Activated T-cell treated with anti-CD3 and anti-CD28 coated beads for 24 hours (primary cell): ENCODE measurements around the gene SATB2.

Experiments
- DNase-seq: peaks from one replicate; pipeline ENCODE4 v3.0.0-alpha.2; 2020; ENCODE audit warnings: low read depth

SATB2 gene

DNA sequence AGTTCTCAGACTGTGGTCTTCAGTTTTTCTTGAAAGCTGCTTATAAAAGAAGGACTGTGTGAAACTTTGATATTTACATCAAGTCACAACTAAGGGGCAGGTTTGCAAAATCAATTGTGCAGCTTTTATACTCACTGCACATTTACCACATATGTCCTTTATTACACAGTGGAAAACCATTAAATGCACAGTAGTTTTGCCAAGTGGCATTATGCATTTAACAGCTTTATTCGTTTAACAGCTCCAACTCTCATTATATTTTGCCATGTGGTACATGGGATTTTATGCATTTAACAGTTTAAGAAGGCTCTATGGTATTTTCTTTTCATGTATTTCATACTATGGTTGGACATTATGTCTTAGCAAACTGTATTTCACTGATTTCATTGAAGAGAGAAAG, 135.6 kb downstream of the SATB2 start:
- no peak for DNase-seq

DNA sequence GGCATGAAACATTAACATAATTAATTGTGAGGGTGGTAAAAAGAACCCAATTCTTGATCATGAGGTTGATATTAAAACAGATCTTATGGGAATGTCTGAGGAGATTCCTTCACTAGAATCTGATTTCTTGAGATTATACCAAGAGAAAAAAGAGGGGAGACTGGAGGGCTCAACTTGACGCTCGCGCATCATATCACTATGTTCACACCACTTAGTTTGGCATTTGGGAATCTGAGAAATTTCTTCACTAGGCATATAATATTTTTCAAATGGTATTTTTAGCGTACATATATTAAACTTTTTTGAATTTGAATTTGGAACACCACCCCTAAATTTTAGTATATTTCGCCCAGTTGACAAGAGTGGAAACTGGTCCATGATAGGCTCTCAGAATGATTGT, 140.1 kb downstream of the SATB2 start:
- DNase-seq, result no peak

DNA sequence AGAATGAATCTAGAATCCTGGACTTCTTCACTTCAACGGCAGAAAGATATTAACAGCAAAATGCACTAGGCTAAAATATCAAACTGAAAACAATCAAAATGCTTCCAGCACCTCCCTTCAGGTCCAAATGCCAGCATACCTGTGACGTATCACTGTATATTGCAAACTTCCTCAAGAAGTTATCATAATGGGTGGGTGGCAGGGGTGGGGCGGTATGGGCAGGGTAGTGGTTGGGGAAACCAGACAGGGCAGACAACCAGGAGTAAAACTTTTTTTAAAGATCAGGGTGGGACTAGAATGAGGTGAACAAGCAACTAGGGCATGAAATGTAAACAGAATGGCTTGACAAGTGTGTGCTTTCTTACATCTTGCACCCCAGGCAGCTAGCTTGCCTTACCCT, 140.9 kb downstream of the SATB2 start:
- no peak for DNase-seq

DNA sequence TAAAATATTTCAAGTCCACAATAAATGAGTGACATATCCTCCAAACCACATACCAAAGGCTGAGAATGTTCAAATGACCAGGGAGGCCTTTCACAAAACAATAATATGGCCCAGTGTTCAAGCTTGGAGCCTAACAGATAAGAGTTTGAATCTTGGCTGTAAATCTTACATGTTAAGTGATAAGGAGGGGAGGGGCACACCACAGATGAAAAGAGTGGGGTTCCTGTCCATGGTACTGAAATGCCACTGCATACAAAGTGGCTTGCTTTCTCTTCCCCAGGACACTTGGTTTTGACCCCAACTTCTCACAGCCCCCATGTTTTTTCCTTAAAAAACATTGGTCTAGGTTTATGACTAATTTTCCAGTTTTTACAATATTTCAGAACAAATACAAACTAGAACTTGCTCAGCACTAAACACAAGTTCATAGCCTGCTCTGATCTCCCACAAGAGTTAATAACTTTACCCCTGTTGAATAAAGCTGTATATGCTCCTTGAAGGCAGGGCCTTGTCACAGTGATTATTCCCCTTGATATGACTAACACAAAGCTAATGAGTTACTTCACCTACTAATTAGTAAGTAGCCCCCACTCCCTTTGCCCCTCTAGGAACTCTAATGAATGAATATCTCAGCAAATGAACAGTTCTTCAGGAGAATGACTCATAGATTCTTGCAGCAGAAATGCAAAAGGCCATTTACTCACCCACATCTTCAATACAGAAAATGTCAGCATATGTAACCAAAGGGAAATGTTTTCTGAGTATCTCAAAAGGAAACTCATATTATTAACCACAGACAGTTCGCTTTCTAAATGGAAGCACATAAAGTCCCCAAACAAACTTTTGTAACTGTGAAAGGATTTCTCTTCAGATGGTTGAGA, 142.2 kb downstream of the SATB2 start:
- DNase-seq, result no peak

DNA sequence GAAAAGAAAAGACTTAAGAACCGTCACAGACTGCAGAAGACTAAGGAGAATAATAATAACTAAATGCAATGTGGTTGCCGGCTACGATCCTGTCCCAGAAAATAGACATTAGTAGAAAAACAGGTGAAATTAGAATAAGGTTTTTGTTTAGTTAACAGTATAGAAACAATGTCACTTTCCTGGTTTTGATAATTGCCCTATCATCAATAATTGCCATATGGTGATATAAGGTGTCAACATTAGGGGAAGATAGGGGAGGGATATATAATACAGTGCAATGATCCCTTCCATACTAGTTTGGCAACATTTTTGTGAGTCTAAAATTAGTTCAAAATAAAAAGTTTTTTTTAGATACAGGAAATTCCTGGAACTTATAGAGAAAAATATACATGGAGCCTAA, 144.8 kb downstream of the SATB2 start:
- DNase-seq, result no peak

DNA sequence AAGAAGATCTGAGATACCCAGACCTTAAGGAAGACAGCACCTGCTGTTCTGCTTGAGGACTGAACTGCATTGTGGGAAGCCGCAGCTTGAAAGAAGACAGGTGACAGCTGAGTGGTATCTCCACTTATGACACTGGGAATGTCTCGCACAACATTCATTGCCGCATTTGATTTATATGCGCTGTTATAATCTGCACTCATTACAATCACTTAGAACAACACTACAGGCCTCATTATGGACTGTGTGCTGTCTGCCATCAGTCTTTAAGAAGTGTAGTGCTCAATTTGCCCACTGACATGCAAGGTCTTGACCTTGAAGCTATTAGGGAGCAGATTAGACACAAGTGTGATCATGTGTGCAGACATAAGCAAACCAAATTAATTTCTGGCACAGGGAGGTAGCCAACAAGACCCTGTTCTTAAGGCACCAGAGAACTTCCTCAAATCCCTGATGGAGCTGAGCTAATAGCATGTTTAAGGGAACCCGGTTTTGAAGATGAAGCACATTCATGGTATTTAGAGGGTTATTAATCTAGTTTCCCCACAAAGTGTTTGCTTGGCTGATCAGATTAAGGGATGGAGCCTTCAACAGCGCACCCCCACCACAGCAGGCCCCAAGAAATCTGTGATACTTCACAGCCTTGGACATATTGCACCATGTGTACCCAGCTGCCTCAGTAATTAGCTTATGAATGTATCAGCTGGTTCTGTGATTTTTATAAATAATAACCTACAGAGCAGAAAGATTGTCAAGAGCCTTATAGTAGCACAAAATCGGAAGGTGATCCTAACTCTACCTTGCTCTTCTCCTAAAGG, 146.8 kb downstream of the SATB2 start:
- DNase-seq, result no peak

DNA sequence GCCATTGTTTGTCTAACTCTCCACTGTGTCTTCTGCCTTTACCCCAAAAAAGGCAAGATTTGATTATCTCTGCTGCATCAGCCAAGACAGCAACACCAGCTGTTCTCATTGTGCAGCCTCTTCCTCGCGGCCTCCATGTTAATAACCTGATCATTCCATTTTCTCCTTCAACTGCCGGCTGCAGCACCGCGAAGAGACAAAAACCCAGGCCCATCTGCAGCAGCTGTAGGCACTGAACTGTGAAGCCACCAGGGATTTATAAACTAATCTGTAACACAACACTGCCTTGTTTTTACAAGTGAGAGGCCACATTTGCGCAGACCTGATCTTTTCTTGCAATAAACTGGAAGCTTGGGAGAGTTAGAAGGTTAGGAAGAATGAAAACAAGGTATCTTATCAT, 147.8 kb downstream of the SATB2 start:
- no peak for DNase-seq

DNA sequence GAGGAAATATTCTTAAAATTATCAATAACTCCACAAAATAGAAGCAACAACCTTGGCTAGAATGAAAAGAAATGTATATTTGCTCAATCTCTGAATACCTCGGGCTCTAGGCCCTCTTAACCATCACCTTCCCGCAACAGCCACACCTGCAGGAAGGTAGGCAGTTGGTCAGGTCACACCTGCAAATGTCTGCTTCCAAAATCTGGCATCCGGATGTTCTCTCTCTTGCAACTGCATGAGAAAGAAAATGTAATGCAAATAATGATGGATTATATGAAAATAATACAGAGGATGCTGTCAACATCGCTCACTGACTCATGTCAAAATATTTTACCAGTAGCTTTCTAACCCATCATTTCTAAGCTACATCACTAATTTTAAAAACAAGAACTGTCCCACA, 148.3 kb downstream of the SATB2 start:
- DNase-seq, result no peak

DNA sequence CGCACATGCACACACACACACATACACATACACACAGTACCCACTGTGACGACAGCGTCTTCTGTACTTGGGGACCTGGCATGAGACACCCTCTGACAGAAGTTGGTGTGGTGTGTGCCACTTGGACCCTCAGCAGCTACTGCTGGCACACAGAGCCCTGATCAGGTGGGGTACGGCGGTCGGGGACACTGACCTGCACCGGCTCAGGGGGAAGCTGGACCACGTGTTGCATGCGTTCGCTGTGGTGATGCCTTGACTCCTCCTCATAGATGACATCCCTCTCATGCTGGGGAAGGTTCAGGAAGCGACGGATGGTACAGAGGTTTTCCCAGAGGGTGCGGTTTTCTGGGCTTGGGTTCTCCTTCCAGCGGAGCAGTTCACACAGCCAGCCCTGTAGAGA, 149.2 kb downstream of the SATB2 start:
- no peak for DNase-seq

DNA sequence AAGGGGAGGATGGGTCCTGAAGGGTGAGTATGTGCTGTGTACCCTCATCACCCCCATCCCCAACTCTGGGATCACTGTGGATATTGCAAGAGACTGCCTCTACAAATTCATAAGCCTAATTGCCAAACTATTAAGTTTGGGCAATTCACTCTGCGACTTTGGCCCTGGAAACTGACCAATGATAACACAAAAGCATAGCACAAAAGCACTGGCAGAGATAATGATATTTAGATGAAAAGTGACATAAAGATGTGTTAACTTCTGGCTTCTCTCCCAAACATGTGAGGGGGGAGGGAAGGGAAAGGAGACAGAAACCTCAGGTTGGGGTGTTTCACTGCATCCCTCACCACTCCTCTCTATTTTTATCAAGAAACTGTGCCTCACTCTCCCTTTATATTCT, 150.3 kb downstream of the SATB2 start:
- no peak for DNase-seq

DNA sequence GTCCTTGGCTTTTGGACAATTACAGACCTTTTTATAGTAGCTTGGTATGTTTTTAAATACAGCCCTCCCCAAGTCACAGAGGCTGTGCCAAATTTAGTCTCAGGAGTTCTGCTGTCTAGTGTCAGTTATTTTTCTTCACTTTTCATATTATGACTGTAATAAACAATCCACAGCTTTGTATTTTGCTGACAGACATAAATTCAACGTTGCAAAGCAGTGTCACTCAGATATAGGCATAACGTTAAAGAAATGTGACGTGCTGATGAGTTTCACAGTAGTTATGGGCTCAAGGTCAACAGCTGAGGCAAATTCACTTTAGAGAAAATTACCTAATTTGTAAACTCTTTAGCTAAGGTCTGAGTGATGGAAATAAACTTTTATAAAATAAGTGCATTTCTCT, 151.6 kb downstream of the SATB2 start:
- DNase-seq, result no peak

DNA sequence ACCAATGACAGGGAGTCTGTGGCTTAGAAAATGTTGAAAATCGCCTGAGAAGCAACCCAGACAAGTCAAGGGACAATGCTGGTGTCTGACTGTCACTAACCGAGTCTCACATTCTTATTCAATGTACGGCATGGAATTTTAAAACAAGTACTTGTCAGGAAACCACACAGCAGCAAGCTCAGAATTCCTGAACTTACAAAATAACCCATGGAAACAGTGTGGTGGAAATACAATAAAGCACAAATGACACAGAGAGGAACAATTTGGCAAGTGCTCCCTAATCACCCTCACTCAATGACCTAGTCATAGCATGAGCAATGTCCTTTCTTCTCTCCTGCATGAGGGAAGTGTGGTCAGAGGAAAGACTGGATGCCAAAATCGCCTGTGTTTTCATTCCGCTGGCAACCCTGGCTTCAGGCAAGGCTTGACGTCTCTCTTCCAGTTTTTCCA, 154.0 kb downstream of the SATB2 start:
- no peak for DNase-seq

DNA sequence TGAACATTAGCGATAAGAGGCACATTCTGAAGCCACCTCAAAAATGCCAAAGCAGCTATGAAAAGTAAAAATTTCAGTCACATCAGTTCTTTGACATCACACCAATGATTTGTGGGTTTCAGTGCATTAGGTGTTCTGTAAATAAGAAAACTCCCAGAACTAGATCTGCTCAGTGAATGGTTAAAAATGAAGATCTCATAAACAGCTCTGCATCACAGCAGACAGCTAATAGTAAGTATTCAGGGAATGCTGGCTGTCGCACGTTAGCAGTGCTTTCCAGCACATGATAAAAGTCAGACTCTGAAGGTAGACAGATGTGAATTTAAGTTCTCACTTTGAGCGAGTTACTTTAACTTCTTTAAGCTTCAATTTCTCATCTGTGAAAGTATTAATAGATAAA, 154.9 kb downstream of the SATB2 start:
- DNase-seq, result no peak

DNA sequence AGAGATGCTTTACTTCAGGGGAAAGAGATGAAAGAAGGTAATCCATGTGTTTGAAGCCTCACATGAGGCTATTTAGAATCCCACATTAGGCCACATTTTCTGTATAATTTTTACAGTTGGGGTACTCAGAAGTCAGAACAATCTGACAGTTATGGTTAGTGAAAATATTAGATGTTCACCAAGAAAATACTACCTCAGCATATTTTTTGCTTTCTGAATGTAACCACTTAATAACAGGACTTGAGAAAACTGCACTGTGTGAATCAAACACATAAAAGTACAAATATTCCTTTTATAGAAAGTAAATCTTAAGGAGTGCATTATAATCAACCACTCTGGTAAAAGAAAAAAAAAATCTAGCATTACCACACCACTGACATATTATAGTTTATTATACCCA, 169.3 kb downstream of the SATB2 start:
- no peak for DNase-seq

DNA sequence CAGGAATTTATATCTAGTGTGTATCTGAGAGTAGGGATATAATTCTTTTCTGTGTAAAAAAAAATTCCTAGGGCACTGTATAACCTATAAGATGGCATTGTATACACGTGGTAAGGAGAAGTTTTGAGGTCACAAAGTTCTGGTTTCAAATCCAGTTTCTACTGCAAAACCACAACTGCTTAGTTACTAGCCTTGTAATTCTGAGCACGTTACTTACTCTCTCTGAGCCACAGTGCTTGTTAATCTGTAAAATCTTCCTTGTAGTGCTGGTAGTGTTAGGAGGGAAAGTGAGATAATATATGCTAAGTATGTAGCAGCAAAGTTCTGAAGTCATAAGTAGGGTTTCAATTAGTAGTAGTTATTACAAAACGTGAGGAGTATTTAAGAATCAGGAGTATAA, 175.4 kb downstream of the SATB2 start:
- DNase-seq, result no peak

DNA sequence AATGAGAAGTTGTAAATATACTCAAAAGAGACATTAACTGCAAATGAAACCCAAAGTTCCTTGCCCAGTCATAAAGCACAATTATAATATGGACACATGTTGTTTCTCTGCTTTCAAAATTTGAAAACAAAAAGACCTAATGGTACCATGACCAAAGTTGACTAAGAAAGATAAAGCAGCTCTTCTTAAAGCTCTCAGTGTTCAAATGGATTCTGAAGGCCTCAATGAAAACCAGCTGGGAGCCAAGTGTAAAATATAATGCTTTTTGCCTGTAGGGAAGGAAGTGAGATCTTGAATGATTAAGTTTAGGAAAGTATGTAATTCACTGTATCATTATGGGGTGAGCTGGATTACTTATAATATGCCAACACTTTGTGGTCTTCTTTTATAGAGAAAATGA, 178.6 kb downstream of the SATB2 start:
- no peak for DNase-seq

DNA sequence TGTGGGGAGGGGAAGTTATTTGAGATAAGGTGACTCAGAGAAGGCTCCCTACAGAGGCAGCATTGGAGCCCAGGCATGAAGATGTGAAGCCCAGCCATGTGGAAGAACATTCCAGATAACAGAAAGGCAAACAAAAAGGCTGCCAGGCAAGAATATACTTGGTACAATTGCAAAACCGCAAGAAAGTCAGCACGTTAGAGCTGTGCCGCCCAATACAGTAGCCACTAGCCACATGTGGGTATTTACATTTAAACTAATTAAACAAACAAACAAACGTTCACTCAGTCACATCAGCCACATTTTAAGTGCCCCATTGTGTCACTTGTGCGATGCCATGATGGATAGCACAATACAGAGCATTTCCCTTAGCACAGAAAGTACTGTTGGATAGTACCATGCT, 179.6 kb downstream of the SATB2 start:
- no peak for DNase-seq

DNA sequence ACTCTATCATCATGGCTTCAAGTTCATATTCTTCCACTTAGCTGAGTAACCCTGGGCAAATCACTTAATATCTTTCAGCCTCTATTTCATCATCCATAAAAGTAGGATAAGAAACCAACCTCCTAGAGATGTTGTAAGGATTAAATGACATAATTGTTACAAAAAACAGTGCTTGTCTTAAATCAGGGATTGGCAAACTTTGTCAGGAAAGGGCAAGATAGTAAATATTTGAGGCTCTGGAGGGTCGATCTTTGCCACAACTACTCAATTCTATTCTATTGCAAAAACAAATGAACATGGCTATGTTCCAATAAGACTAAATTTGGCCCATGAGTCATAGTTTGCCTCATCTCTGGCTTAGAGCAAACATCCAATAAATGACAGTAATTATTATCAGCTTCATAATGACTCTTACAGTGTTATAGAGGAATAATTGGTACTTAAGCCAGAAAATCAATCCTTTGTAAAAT, 184.7 kb downstream of the SATB2 start:
- DNase-seq, result no peak

DNA sequence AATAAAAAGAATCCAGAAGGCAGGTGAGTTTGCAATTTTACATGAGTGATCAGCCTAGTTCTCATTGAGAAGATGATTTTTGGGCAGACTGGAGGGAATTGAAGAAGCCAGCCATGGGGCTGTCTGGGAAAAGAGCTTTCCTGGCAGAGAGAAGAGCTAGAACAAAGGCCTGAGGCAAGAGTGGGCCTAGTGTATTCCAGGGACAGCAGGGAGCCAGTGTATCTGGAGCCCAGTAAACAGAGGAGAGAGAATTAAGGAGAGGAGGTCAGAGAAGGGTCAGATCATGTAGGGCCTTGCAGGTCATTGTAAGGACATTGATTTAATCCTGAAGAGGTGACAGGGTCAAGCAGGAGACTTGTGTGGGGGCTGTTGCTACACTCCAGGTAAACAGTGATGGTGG, 195.8 kb downstream of the SATB2 start:
- no peak for DNase-seq

DNA sequence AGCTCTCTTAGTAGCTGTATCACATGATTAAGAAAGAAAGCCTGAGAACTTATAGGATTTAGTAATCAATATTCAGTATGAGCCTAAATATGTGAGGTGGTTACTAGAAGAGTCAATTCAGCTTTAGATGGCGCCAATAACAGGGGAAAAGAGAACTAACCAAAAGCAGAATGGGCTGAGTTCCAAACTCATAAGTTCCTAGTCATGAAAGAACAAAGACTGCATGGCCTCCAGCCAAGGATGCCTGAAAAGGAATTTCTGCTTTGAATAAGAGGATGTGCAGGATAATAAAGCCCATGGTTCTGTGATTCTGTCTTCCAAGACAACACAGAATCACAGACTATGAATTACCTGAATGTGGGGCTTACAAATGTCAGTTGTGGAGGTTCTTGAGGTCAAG, 196.5 kb downstream of the SATB2 start:
- DNase-seq, result no peak

DNA sequence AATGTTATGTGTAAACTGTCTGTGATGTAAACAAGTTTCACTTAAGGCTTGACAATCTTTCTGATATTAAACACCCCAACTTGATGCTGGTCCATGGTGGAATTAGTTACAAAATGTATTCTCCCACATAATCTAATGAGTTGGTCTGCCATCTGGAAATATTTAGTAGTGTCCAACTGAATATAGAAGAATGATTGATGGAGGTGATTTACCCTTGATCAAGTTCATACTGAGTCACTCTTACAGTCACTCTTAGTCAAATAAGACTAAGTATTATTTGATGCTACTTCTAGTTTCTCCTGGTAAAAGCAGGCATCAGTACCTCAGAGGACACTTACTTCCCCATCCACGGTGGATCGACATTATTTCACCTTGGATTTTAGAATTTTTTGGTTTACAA, 198.1 kb downstream of the SATB2 start:
- no peak for DNase-seq

DNA sequence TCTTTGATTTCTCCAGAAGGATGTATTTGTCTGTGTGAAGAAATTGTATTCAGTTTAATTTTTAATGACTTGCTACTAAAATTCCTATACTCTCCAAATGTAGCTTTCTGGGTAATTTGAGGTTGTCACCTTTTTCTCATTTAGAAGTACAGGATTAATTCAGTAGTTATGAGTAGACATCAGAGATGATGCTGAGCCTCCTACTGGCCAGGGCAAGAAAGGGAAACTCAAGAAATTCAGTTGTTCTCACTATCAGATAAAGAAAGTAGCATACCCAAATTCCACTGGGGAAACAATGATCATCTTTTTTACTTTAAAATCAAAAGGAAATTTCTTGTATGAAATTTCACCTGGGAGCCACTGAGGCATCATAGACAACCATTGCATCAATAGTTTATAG, 199.4 kb downstream of the SATB2 start:
- no peak for DNase-seq
